Astrocyte (in vitro differentiated cells and primary cell): ENCODE results near the gene SPCS1.

Source experiments
- CTCF ChIP-seq: IDR thresholded peaks from 2 replicates; pipeline ENCODE4 v1.5.1; 2011; ENCODE audit warnings: low read depth, mild to moderate bottlenecking, inconsistent platforms, low read length, moderate library complexity; ENCODE audit not compliant: insufficient read depth
- EZH2 ChIP-seq: IDR thresholded peaks from 2 replicates; pipeline ENCODE4 v1.6.1; 2012; ENCODE audit warnings: mild to moderate bottlenecking, low read length, inconsistent platforms; ENCODE audit not compliant: insufficient read depth

GRCh38 chr3:52695798-52696671 is 9.9 kb upstream of the SPCS1 start:
- TF ChIP-seq CTCF = no peak
- TF ChIP-seq EZH2 = no peak
